ENCODE measurements around the gene MAML2. TPM values are rescaled to one million over a fixed set of nuclear protein-coding genes. Genes with fewer than 3 reads are reported as not detected.

The MAML2 gene
- total and polyA plus RNA-seq, 9 of the 15 experiments (the other 6 are each of a cell fraction or from before 2014, with no cell fraction given), result 0.79 to 6.8 (median 4.8) TPM

- TF ChIP-seq ETS1 (conservative IDR thresholded peaks at IDR 0.05; ENCODE audit: control insufficient read depth, low read depth, low read length) (peak; percentile 34; the same call in 1 of the 2 replicates), ILK (tag; IDR thresholded peaks at IDR 0.05; ENCODE audit: borderline replicate concordance, low read depth) (no peak), SETDB1 (IDR thresholded peaks at IDR 0.05; ENCODE audit: low read length) (no peak), ZBTB34 (CRISPR knock-in tag; IDR thresholded peaks at IDR 0.05) (no peak), RBM22 (IDR thresholded peaks at IDR 0.05; ENCODE audit: low read depth, low read length, poor library complexity, severe bottlenecking) (no peak), MTA3 (IDR thresholded peaks at IDR 0.05; ENCODE audit: borderline replicate concordance) (0 out of 2 replicates have a peak, but pooled peaks have one; percentile 39), CBFA2T3 (IDR thresholded peaks at IDR 0.05) (peak; percentile 18; the same call in 1 of the 2 replicates), JUND (IDR thresholded peaks at IDR 0.05; ENCODE audit: borderline replicate concordance, low read depth, low read length) (peak; percentile 31; the same call in 1 of the 2 replicates), JUND (tag; IDR thresholded peaks at IDR 0.05; ENCODE audit: borderline replicate concordance, low read depth, low read length) (no peak; the same call in 2 of the 3 replicates), TARDBP (IDR thresholded peaks at IDR 0.05) (peak; percentile 62; the same call in 1 of the 2 replicates), POLR2AphosphoS5 (IDR thresholded peaks at IDR 0.05; ENCODE audit: control insufficient read depth, insufficient read depth, low read depth, low read length) (peak; percentile 43; the same call in 1 of the 2 replicates), E2F6 (IDR thresholded peaks at IDR 0.05; ENCODE audit: borderline replicate concordance in 1 of 2, extremely low read depth in 1 of 2, insufficient read depth in 1 of 2, insufficient read length in 1 of 2, low read depth in 1 of 2, low read length in 1 of 2, poor library complexity in 1 of 2, severe bottlenecking in 1 of 2) (peak; percentile 63 to 84), YBX1 (IDR thresholded peaks at IDR 0.05) (no peak), RBM39 (optimal IDR thresholded peaks at IDR 0.05; ENCODE audit: low read depth, low read length) (no peak), ZNF592 (IDR thresholded peaks at IDR 0.05) (peak; percentile 76), CCNT2 (IDR thresholded peaks at IDR 0.05; ENCODE audit: borderline replicate concordance, extremely low read depth, insufficient read length, low read depth, low read length) (no peak), ZFX (CRISPR knock-in tag; IDR thresholded peaks at IDR 0.05) (no peak), MTA2 (IDR thresholded peaks at IDR 0.05; ENCODE audit: low read depth) (peak; percentile 17; the same call in 1 of the 2 replicates), MAFF (IDR thresholded peaks at IDR 0.05; ENCODE audit: low read length) (peak; percentile 43; the same call in 1 of the 2 replicates)
Measured at GRCh38 chr11:96242971-96243647, 99.9 kb downstream of the MAML2 start (continued).

All from K562 (cell line).